H1 (cell line): Measurements from ENCODE around the gene CLEC1A. TPM values are rescaled to one million over a fixed set of nuclear protein-coding genes. Genes with fewer than 3 reads are reported as not detected.

Experiments used
- CTCF ChIA-PET: fragments of 300-600 bp; sonication (Branson Sonifier 250); formaldehyde crosslinking; loops from one replicate; lab custom pipeline; 2021; ENCODE audit not compliant: partially characterized antibody; lab: Charles Lee
- POLR2A ChIA-PET: fragments of 300-600 bp; sonication (Branson Sonifier 250); formaldehyde crosslinking; loops from one replicate; lab custom pipeline; 2021; ENCODE audit warnings: inconsistent platforms; ENCODE audit not compliant: partially characterized antibody; lab: Charles Lee
- DNase-seq, 2 experiments: peaks; one replicate each; pipeline versions ENCODE4 v3.0.0 to v3.0.0-alpha.2; 2010 to 2022; ENCODE audit warnings: low spot score in 2 of 2, low read depth in 1 of 2, mixed read lengths in 1 of 2
- FAIRE-seq: peaks from 2 replicates; lab custom pipeline; 2011; peaks lifted over from hg19 to GRCh38; lab: Jason Lieb, UNC
- H2AFZ ChIP-seq: 2 replicates; pipeline ENCODE4 v1.8.1; 2012; ENCODE audit warnings: low read length, inconsistent platforms
- H2AK5ac ChIP-seq: 2 replicates; pipeline ENCODE4 v1.6.1; 2013; ENCODE audit warnings: low read depth, low read length
- H2BK120ac ChIP-seq: replicated peaks from 2 replicates; pipeline ENCODE3; 2013; ENCODE audit warnings: low read depth, low read length, inconsistent platforms
- H2BK12ac ChIP-seq: 2 replicates; pipeline ENCODE4 v1.6.1; 2013; ENCODE audit warnings: low read depth, low read length
- H2BK15ac ChIP-seq: 2 replicates; pipeline ENCODE4 v1.6.1; 2013; ENCODE audit warnings: low read length
- H2BK20ac ChIP-seq: 2 replicates; pipeline ENCODE4 v1.6.1; 2013; ENCODE audit warnings: low read length
- H2BK5ac ChIP-seq: 2 replicates; pipeline ENCODE4 v1.6.1; 2013; ENCODE audit warnings: low read depth, low read length
- H3K14ac ChIP-seq: 2 replicates; pipeline ENCODE4 v1.6.1; 2013; ENCODE audit warnings: inconsistent platforms; ENCODE audit not compliant: insufficient read length
- H3K18ac ChIP-seq: 2 replicates; pipeline ENCODE4 v1.6.1; 2013; ENCODE audit warnings: low read length; ENCODE audit errors: extremely low read depth
- H3K23ac ChIP-seq: 2 replicates; pipeline ENCODE4 v1.6.1; 2013; ENCODE audit warnings: inconsistent platforms; ENCODE audit not compliant: insufficient read length
- H3K23me2 ChIP-seq: 2 replicates; pipeline ENCODE4 v1.6.1; 2013; ENCODE audit warnings: low read depth, low read length
- H3K27ac ChIP-seq: 2 replicates; pipeline ENCODE4 v1.6.1; 2011; ENCODE audit warnings: low read depth, low read length, inconsistent platforms
- H3K27me3 ChIP-seq, 4 experiments: replicated peaks in 1 of 4; 1 replicate in 1 of 4; 2 replicates in 3 of 4; pipeline versions ENCODE4 v1.6.1 to v1.8.1; 2011 to 2013; ENCODE audit warnings: low read length in 3 of 4, mild to moderate bottlenecking in 3 of 4, inconsistent platforms in 2 of 4, mixed read lengths in 2 of 4, moderate library complexity in 1 of 4; ENCODE audit not compliant: control insufficient read depth in 3 of 4, insufficient read depth in 3 of 4; ENCODE audit errors: extremely low read depth in 1 of 4
- H3K36me3 ChIP-seq, 4 experiments: 2 replicates each; pipeline versions ENCODE4 v1.6.1 to v1.8.1; 2011 to 2013; ENCODE audit warnings: mild to moderate bottlenecking in 4 of 4, low read length in 3 of 4, moderate library complexity in 2 of 4, control low read depth in 1 of 4, inconsistent platforms in 1 of 4; ENCODE audit not compliant: insufficient read depth in 4 of 4, control insufficient read depth in 2 of 4
- H3K4ac ChIP-seq: replicated peaks from 2 replicates; pipeline ENCODE3; 2013; ENCODE audit warnings: low read length, low read depth, mixed read lengths, inconsistent platforms; ENCODE audit not compliant: insufficient read length
- H3K4me1 ChIP-seq, 4 experiments: replicated peaks in 1 of 4; 1 replicate in 1 of 4; 2 replicates in 3 of 4; pipeline versions ENCODE4 v1.6.1 to v1.8.1; 2011 to 2013; ENCODE audit warnings: low read length in 3 of 4, inconsistent platforms in 2 of 4, mixed read lengths in 1 of 4; ENCODE audit not compliant: insufficient read depth in 4 of 4, control insufficient read depth in 3 of 4
- H3K4me2 ChIP-seq, 2 experiments: 2 replicates each; pipeline versions ENCODE4 v1.6.1 to v1.8.1; 2011 to 2013; ENCODE audit warnings: low read depth in 2 of 2, low read length in 2 of 2, control low read depth in 1 of 2, inconsistent platforms in 1 of 2, mild to moderate bottlenecking in 1 of 2; ENCODE audit not compliant: insufficient read depth in 1 of 2
- H3K4me3 ChIP-seq, 4 experiments: fragments of 200-600, 300-600 bp in 1 of 4; sonication (generic), shearing (Covaris generic), sonication (Bioruptor Twin) in 1 of 4; 2 replicates each; pipeline versions ENCODE4 v1.5.1 to v1.8.1; 2011 to 2016; ENCODE audit warnings: low read length in 4 of 4, low read depth in 3 of 4, control low read depth in 2 of 4, inconsistent platforms in 2 of 4, mild to moderate bottlenecking in 2 of 4, mixed read lengths in 1 of 4, moderate library complexity in 1 of 4; ENCODE audit not compliant: insufficient read depth in 2 of 4; ENCODE audit errors: extremely low read depth in 1 of 4
- H3K56ac ChIP-seq: replicated peaks from 2 replicates; pipeline ENCODE3; 2013; ENCODE audit warnings: low read depth, mild to moderate bottlenecking, mixed read lengths, low read length, inconsistent platforms; ENCODE audit not compliant: insufficient read length
- H3K79me1 ChIP-seq: 2 replicates; pipeline ENCODE4 v1.6.1; 2013; ENCODE audit warnings: low read depth, low read length, control low read depth
- H3K79me2 ChIP-seq, 2 experiments: 2 replicates each; pipeline versions ENCODE4 v1.6.1 to v1.8.1; 2012 to 2013; ENCODE audit warnings: low read length in 2 of 2, mild to moderate bottlenecking in 2 of 2, inconsistent platforms in 1 of 2; ENCODE audit not compliant: insufficient read depth in 2 of 2, control insufficient read depth in 1 of 2
- H3K9ac ChIP-seq, 4 experiments: replicated peaks in 1 of 4; 1 replicate in 1 of 4; 2 replicates in 3 of 4; pipeline versions ENCODE4 v1.6.1 to v1.8.1; 2011 to 2013; ENCODE audit warnings: low read depth in 3 of 4, low read length in 3 of 4, control low read depth in 2 of 4, mild to moderate bottlenecking in 2 of 4, moderate library complexity in 2 of 4, inconsistent platforms in 1 of 4; ENCODE audit errors: extremely low read depth in 1 of 4
- H3K9me3 ChIP-seq, 2 experiments: 2 replicates each; pipeline versions ENCODE4 v1.6.1 to v1.8.1; 2012 to 2013; ENCODE audit warnings: mild to moderate bottlenecking in 2 of 2, moderate library complexity in 2 of 2, control low read depth in 1 of 2, inconsistent platforms in 1 of 2, low read depth in 1 of 2, low read length in 1 of 2, mixed read lengths in 1 of 2; ENCODE audit not compliant: insufficient read depth in 2 of 2
- H4K20me1 ChIP-seq, 2 experiments: replicated peaks in 1 of 2; 2 replicates each; pipeline versions ENCODE3 to v1.8.1; 2011 to 2013; ENCODE audit warnings: inconsistent platforms in 2 of 2, low read length in 2 of 2, mild to moderate bottlenecking in 1 of 2; ENCODE audit not compliant: insufficient read depth in 2 of 2, control insufficient read depth in 1 of 2
- H4K5ac ChIP-seq: 2 replicates; pipeline ENCODE4 v1.6.1; 2013; ENCODE audit warnings: low read length, low read depth, mixed read lengths, inconsistent platforms; ENCODE audit not compliant: insufficient read length
- H4K8ac ChIP-seq: 2 replicates; pipeline ENCODE4 v1.8.0; 2013; ENCODE audit warnings: mild to moderate bottlenecking, moderate library complexity, low read length, inconsistent platforms; ENCODE audit not compliant: insufficient read depth; ENCODE audit errors: extremely low read depth
- H4K91ac ChIP-seq: replicated peaks from 2 replicates; pipeline ENCODE3; 2013; ENCODE audit warnings: low read length, mixed read lengths, inconsistent platforms; ENCODE audit not compliant: insufficient read length
- BACH1 ChIP-seq: IDR thresholded peaks from 2 replicates; pipeline ENCODE4 v1.6.1; 2012; ENCODE audit warnings: low read length, improper control_type of control experiment
- FOSL1 ChIP-seq: IDR thresholded peaks from 2 replicates; pipeline ENCODE4 v1.6.1; 2011; ENCODE audit warnings: mild to moderate bottlenecking, low read depth, low read length, moderate library complexity; ENCODE audit not compliant: insufficient read depth
- HDAC6 ChIP-seq: IDR thresholded peaks from one replicate; pipeline ENCODE4 v1.7.1; 2012; ENCODE audit warnings: low read depth, mild to moderate bottlenecking, inconsistent platforms, low read length, moderate library complexity
- JUN ChIP-seq: IDR thresholded peaks from 2 replicates; pipeline ENCODE4 v1.6.1; 2011; ENCODE audit warnings: low read depth, mild to moderate bottlenecking, improper control_type of control experiment, low read length
- JUND ChIP-seq: IDR thresholded peaks from 2 replicates; pipeline ENCODE4 v1.6.1; 2011; ENCODE audit warnings: mild to moderate bottlenecking, improper control_type of control experiment, low read length
- RNF2 ChIP-seq: fragments of 200-900, 300-1000 bp; sonication (generic); IDR thresholded peaks from 2 replicates; pipeline ENCODE4 v1.7.1; 2016; ENCODE audit warnings: borderline replicate concordance, low read depth, mild to moderate bottlenecking, antibody characterized with exemption, low read length; ENCODE audit not compliant: poor library complexity, severe bottlenecking; ENCODE audit errors: missing control alignments
- SP1 ChIP-seq: IDR thresholded peaks from 2 replicates; pipeline ENCODE4 v1.6.1; 2011; ENCODE audit warnings: low read depth, low read length
- WGBS, 2 experiments: shearing (Covaris generic) in 1 of 2; methylation state at CpG; one replicate each; pipeline versions ENCODE4 v1.1.6 to v1.1.7; 2013 to 2015; ENCODE audit warnings: low lambda C conversion rate in 2 of 2, mixed read lengths in 2 of 2, inconsistent platforms in 1 of 2, low coverage in 1 of 2, missing lambda C conversion rate in 1 of 2; ENCODE audit not compliant: insufficient replicate concordance in 2 of 2, insufficient coverage in 1 of 2, insufficient read length in 1 of 2; ENCODE audit errors: extremely low coverage in 1 of 2, missing lambda C conversion rate in 1 of 2; 5-methylcytosine and 5-hydroxymethylcytosine counted together
- polyA plus RNA-seq, 7 experiments: library from polyadenylated mRNA; depleted of rRNA in 3 of 7; stranded (reverse) in 5 of 7; unstranded in 2 of 7; fragments of >200 nt in 5 of 7; fragments of 200-250 nt in 2 of 7; gene quantifications; 1 replicate in 5 of 7; 2 replicates in 1 of 7; 4 replicates in 1 of 7; pipeline versions ENCODE4 v1.2.1 to v1.2.3, GENCODE V29; 2011 to 2013; ENCODE audit warnings: missing spikeins in 2 of 7, mixed read lengths in 2 of 7
- total RNA-seq: library from RNA; stranded (reverse); fragmentation: NEBNext Ultra II Directional; extraction: Animal tissue kit (Norgen Biotek cat#: 25700); gene quantifications from 2 replicates; pipeline ENCODE4 v1.2.1, GENCODE V29; 2021

The CLEC1A gene
- total and polyA plus RNA-seq, 2 of the 8 experiments (the other 6 are each of a cell fraction or from before 2014, with no cell fraction given) = 0.20 TPM; not detected in 1

- FAIRE-seq = no peak
- H4K91ac ChIP-seq = no peak overlapping the region
- no peak overlapping the region for H3K56ac ChIP-seq
- ChIA-PET POLR2A (no interaction called here), CTCF (interaction anchor here (1.0 kb wide), 1 partner anchor 54 kb away, joined by 3 read pairs; no protein-coding TSS in a partner anchor)
- H3K27ac ChIP-seq = no peak overlapping the region
- H3K4ac ChIP-seq = no peak overlapping the region
- H2BK12ac ChIP-seq = no peak overlapping the region
- no peaks in the 10 kb centered on the region for H4K20me1 ChIP-seq
- H3K23ac ChIP-seq = no peak overlapping the region
- H2BK20ac ChIP-seq = no peak overlapping the region
- H4K5ac ChIP-seq = no peak overlapping the region
- no peak overlapping the region for H2BK15ac ChIP-seq
- no peak overlapping the region for H3K14ac ChIP-seq
- H3K23me2 ChIP-seq = no peaks in the 10 kb centered on the region
- no peak overlapping the region for H2AK5ac ChIP-seq
- no peak overlapping the region for H3K9ac ChIP-seq
- H3K4me2 ChIP-seq = no peak overlapping the region
- H2BK5ac ChIP-seq = no peak overlapping the region
- H3K4me1 ChIP-seq = peaks cover 0 to 3% (median 3%) of the 10 kb centered on the region in 4 experiments; a peak in 5 of 7 replicates
- no peaks in the 10 kb centered on the region for H3K79me1 ChIP-seq
- no peaks in the 10 kb centered on the region for H3K79me2 ChIP-seq
- no peak overlapping the region for H2BK120ac ChIP-seq
- DNase-seq = no peak
- H3K18ac ChIP-seq = no peak overlapping the region
- WGBS, 2 experiments = 95% methylated on average over 3 of the region's 3 CpGs; no CpG with 5 or more reads in 1 of the 2 experiments
- no peak overlapping the region for H2AFZ ChIP-seq
- H3K9me3 ChIP-seq = no peaks in the 10 kb centered on the region
- no peaks in the 10 kb centered on the region for H3K27me3 ChIP-seq
- H3K4me3 ChIP-seq = no peak overlapping the region
- H3K36me3 ChIP-seq = no peaks in the 10 kb centered on the region
- H4K8ac ChIP-seq = no peak overlapping the region
- no peak for TF ChIP-seq JUN
- TF ChIP-seq FOSL1 = no peak
- no peak for TF ChIP-seq BACH1
- no peak for TF ChIP-seq HDAC6
- no peak for TF ChIP-seq SP1
- TF ChIP-seq JUND = no peak
- TF ChIP-seq RNF2 = no peak
Observed at GRCh38 chr12:10086387-10086786, 12.4 kb downstream of the CLEC1A start.
